NK-92 treated with Interleukin-12 subunit alpha and Interleukin-12 subunit beta, amount 100 ng/mL, for 24 hours (cell line): ENCODE results near the gene MTF1.
"Not testable (repeated sequence)": the region's sequence is repeated elsewhere in the genome, so short reads cannot be mapped to it uniquely, and the experiment has no call there.

Experiments
- DNase-seq: peaks from one replicate; lab custom pipeline; 2025; lab: John Stamatoyannopoulos, UW

Gene MTF1

GRCh38 chr1:37792943-37793686 lies 66.3 kb downstream of the MTF1 start:
- no peak for DNase-seq

DNA sequence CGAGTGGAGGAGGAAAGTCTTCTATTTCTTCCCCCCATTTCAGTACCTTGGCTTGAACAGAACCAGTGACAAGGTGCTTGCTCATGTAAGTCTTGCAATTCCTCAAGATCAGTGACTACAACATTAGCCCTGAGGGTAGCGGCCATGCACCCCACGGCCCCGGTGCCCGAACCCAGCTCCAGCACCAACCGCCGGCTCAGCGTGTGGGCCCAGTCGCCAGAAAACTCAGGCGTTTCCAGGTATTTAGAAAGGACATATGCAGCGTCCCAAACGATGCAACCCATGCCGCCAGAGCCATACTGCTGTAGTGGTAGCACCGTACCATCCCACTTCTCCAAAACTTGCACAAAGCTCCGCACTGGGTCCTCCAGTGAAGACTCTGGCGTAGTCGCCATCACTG lies 76.9 kb downstream of the MTF1 start:
- DNase-seq = no peak

- no peak for DNase-seq
Measured at GRCh38 chr1:37778654-37779053, 80.7 kb downstream of the MTF1 start.

GRCh38 chr1:37776946-37777516 lies 82.4 kb downstream of the MTF1 start:
- DNase-seq = no peak

DNA sequence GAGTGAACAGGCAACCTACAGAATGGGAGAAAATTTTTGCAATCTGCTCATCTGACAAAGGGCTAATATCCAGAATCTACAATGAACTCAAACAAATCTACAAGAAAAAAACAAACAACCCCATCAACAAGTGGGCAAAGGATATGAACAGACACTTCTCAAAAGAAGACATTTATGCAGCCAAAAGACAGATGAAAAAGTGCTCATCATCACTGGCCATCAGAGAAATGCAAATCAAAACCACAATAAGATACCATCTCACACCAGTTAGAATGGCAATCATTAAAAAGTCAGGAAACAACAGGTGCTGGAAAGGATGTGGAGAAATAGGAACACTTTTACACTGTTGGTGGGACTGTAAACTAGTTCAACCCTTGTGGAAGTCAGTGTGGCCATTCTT lies 88.0 kb downstream of the MTF1 start:
- DNase-seq = not testable (repeated sequence)

GRCh38 chr1:37767488-37767887 lies 91.9 kb downstream of the MTF1 start:
- no peak for DNase-seq

DNA sequence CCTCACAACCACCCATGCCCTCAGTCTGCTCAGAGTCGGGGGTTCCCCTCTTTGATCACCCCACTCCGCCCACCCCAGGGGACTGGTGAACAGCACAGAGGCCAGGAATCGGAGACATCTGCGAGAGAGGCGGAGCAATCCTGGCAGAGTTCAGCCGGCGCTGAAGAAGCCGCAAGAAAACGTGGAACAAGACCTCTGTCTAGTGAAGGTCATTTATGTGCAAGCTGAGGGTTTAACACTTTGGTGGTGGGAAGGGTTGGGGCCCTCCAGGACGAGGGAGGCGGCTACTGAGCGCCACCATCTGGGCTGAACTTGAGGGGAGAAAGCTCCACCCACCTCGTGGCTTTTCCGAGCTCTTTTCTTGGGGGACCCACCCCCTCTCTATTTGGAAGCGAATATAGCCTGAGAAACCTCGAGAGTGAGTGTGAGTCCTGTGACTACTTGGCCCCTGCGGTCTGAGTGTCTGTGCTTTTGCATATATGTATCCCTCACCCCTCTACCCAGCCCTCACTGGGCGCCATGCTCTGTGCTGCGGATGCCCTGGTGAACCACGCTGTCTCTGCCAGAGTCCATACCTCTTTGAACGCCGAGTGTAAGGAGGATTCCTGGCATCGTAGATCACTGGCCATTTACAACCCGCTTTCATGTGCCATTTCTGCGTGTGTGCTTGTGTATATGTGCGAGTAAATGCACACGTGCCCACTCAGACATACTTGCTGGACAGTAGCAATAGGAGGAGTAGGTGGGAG lies 93.3 kb downstream of the MTF1 start:
- DNase-seq = no peak

GRCh38 chr1:37764888-37765441 lies 94.4 kb downstream of the MTF1 start, which contains the start of gene EPHA10:
Gene EPHA10, minus strand, starts transcription at chr1:37765120. Its CDS starts 54 bp downstream, at chr1:37765066.
- no peak for DNase-seq

DNA sequence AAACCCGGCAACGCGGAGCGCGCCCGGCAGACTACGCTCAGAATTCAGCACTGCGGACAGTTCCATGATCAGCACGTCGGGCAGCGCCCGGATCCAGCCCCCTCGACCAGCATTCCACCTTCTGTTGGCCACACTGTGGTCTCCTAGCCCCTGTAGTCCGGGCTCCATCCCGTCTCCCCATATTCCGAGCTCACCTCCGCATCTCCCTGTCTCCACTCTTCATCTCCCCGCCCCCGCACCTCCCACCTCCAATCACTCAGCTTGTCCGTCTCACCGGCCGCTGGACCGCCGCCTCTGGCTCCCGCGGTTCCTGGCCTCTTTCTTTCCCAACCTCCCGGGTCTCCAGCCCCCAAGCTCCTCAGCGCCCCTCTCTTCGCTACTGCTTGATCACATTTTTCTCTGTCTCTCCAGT lies 95.0 kb downstream of the MTF1 start:
- DNase-seq = no peak

GRCh38 chr1:37763791-37764413 lies 95.5 kb downstream of the MTF1 start:
- no peak for DNase-seq

DNA sequence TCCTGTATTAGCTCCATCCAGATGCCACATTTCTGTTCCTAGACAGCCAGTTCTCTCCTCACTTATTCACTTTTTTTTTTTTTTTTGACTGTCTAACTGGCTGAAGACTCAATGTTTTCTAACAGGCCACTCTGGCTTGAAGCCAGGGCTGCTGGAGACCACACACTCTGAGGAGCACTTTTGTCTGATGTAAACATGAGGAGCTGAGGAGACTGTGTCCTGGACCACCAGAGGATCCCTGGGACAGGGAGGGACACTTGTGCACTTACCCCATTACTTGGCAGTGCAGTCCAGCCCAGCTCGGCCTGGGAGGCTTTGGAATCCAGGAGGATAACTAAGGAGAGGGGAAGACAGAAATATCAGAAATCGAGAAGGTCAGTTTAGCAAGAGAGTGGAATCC lies 96.9 kb downstream of the MTF1 start:
- DNase-seq = no peak

DNA sequence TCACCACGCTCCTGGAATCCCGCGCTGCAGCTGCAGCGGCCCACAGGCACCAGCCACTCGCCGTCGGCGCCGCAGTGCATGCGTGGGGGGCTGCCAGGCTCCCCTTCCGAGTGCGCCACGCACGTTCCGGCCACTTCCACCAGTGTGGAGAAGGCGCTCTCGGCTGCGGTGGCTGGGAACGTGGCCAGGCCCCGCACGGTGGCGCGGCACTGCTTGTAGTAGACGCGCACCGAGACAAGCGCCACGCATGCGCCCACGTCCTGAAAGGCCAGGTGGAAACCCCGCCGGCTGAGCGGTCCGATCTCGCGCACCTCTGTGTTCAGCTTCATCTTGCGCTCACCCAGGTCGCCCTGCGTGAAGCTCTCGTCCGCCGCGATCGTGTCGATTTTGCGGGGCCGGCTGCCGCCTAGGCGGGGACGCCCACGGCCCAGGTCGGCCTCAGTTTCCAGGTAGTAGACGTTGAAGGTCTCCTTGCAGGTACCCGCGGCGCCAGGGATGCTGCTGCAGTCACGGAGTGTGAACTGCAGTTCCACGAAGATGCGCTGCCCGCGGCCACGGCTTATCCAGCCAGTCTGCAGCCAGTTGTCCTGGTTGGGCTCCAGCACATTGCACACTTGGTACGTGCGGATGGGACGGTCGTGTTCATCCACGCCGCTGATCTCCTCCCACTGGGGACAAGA lies 97.8 kb downstream of the MTF1 start:
- no peak for DNase-seq
